ENCODE data around the gene C18orf63.
"Not testable (repeated sequence)": the region's sequence is repeated elsewhere in the genome, so short reads cannot be mapped to it uniquely, and the experiment has no call there.

C18orf63 gene

DNA sequence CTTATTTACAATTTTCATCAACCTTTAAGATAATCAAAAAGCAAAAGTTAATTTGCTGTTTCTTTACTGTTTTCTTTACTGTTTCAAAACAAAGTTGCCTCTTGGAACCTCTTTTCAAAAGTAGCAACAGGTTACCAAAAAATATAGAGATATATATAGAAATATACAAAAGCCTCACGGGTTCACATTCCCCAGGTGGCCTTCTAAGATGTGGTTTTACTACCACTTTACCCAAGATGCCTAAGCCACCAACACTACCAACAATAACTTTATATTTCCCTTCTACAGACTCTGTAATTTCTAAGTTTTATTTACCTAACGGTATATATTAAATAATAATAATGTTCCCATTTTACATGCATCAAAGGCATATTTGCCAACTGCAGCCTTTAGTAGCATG, 28.8 kb upstream of the C18orf63 start:
- DNase-seq = no peak

DNA sequence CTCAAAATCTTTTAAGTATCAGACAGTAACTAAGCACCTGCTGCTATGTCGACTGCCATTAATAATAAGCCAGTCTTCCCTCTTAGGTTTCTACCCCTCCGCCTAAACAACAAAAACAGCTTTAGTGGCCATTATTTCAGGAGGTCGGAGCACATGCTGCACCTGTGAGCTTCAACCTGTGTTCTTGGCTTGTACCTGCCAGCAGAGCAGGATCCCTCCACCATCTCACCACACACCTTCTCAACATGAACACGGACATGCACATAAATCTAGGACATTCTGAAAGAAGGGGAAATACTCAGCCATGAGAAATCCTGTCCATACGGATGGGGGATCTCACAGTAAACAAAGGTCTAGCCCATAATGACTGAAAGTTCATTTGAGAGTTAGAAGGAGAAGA, 27.6 kb upstream of the C18orf63 start:
- no peak for DNase-seq

DNA sequence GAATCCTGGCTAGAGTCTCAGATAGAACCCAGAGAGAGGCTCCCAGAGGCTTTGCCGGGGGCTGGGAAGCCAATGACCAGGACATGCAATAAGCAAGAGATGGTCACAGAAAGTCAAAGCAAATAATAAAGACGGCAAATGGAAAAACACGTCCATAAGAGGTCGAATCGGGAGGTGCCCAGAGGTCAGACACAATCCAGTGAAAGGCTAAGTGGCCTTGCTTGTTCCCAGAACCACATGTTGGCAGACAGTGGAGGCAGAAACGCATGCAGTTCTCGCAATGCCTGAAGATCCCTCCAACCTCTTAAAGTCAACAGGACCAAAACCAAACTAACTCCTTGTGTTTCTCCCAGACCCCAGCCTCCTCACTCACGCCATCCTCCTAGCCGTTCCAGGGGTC, 26.9 kb upstream of the C18orf63 start:
- no peak for DNase-seq

DNA sequence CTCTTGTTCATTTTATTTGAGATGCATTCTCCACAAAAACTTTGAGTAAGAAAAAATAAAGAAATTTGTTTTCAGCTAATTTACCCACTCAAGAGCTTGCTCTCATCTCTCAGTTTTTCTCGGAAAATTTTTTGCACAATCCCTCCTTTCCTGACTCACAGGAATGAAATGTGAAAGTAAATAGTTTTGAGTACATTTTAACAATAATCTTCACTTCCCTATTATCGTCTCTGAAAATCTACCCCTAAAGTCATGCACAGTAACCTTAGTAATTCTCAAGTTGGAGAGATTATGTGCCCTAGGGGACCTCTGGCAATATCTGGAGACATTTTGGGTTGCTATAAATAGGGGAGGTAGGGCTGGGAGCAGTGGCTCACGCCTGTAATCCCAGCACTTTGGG, 26.5 kb upstream of the C18orf63 start:
- DNase-seq = no peak

DNA sequence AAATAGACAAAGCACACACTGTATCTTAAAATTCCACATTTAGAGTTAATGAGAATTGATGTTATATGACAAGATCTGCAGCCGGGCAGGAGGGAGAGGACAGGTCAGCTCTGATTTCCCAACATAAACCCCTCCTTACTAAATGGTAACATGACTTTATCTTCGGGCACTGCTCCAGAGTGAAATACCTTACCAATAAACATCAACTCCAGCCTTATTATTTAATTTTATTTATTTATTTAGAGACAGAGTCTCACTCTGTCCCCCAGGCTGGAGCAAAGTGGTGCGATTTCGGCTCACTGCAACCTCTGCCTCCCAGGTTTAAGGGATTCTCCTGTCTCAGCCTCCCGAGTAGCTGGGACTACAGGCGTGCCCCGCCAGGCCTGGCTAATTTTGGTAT, 25.6 kb upstream of the C18orf63 start:
- DNase-seq = no peak

DNA sequence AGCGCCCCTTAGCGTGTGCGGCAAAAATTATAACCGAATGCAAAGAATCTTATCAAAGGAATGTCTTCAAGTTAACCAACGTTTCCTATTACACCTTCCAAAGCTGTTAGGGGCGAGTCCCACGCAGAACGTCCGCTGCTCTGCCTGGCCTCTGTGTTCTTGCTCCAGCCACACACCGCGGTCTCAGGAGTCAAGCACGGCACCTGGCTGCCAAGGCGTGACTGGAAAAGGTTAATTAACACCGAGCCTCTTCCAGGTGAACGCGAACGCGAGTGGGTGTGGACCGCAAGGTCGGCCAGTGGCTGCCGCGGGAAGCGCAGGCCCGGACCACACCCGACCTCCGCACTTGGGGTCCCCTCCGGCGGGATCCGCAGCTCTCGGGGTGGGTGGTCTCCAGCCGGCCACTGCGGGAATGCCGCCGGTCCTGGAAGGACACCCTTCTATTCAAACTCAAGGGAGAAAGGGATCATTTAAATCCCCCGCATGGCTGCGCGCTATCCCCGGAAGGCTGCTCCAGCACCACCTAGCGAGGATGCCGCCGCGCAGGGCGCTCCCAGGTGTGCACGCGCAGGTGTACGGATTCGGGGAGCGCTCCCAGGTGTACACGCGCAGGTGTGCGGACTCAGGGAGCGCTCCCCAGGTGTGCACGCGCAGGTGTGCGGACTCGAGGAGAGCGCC, 24.7 kb upstream of the C18orf63 start:
- peak; percentile 53 for DNase-seq

DNA sequence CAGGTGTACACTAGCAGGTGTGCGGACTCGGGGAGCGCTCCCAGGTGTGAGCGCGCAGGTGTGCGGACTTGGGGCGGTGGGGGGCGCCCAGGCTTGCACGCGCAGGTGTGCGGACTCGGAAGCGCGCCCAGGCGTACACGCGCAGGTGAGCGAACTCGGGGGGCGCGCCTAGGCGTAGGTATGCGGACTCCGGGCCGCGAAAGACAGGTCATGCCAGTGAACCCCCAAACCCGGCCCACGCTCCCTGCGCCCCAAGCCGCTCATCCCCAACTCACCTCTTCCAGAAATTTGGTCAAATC, 24.2 kb upstream of the C18orf63 start:
- DNase-seq = no peak

DNA sequence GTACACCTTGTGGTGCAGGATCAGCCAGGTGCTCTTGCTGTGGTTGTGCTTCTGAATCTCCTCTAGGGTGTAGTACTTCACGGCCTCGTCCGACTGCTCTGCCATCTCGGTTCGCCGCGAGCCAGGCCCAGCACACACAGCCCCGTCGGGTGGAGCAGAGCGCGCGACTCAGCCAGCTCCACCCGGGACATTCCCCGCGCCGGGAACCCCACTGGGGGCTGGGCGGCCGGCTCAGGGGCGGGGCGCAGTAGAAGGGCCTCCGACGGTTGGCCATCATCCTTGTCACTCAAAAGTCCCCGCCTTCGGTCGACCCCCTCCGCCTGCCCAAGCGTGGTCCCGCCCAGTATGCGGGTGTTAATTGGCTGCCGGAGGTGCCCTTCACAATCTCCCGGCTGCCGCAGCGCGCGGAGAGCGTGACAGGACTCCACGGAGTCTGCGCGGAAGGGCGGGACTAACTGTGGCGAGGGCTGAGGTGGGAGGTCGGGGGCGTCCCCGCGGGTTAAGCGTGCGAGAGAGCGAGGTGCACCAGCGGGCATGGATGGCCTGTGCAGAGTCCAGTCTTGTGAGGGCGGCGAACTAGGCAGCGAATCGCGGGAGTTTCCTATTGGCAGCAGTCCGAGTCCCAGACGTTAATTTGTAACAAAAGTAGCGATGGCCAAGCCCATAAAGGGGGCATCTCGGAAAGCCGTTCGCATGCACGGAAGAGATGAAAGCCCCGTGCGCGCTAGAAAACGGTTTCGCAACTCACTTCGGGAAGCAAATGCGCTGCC, 23.7 kb upstream of the C18orf63 start, which contains the start of gene CYB5A:
TSS of gene CYB5A (minus strand) at position 193 of the 770 bp plus-strand sequence. CDS start at position 105, 88 bp downstream.
- DNase-seq = peak; percentile 98

DNA sequence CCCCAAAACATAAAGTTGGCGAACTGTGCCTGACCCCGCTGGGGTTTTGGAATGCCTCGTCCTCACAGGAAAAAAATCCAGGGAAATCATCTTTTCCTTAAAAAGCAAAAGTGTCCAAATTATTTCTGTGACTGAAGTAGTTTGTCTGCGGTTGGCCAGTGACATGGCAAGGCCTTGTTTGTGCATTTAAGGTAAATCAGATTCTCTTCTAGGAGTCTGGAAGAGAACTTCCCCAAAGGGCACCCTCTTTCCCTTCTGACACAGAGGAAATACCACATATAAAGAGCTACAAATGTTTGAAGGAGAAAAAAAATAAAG, 23.1 kb upstream of the C18orf63 start:
- DNase-seq = no peak

DNA sequence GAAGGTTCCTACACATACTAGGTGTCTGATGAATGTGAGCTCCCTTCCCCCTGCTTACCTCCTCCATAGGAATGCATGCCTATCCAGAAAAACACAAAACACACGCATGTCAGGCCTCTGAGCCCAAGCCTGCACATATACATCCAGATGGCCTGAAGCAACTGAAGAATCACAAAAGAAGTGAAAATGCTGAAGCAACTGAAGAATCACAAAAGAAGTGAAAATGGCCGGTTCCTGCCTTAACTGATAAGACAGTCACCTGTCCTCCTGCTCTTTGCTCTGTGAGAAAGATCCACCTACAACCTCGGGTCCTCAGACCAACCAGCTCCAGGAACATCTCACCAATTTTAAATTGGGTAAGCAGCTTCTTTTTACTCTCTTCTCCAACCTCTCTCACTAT, 22.7 kb upstream of the C18orf63 start:
- DNase-seq = not testable (repeated sequence)

DNA sequence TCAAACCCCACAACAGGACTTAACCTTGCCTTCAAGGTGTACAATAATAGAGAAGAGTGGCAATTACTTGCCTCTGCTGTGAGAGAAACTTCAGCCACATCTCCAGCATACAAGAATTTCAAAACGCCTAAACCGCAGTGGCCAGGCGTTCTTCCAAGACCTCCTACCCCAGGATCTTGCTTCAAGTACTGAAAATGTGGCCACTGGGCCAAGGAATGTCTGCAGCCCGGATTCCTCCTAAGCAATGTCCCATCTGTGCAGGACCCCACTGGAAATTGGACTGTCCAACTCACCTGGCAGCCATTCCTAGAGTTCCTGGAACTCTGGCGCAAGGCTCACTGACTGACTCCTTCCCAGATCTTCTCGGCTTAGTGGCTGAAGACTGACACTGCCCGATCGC, 21.1 kb upstream of the C18orf63 start:
- DNase-seq = no peak

DNA sequence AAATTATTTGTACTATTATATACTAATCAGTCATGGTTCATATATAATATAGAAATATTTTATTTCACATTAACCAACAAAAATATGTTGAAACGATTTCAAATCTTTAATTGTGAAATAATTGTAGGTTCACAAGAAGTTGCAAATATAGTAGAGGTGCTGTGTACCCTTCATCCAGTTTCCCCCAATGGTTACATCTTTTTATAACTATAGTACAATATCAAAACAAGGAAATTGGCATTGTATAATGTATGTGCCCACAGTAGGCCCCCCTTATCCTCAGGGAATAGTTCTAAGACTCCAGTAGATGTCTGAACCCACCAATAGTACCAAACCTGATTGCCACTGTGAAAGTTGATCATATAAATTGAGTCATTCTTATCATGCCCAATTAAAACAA, 16.5 kb upstream of the C18orf63 start:
- DNase-seq = no peak

DNA sequence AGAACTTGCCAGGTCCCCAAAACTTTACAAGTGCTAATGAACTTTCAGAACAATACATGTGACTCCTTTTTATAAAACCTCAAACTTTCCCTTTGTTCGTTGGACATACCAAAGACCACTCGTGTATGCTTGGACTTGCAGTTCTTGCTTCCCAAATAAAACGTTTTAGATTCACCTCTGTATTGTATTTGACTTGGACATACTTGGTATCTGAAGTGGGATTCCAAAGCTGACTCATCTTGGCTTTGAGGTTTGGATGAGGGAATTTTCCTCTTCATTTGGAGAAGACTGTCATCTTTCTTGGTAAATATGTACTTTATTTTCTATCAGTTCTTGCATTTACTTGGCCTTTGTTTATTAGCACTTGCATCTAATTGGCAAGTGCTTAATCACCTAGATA, 15.9 kb upstream of the C18orf63 start:
- no peak for DNase-seq

DNA sequence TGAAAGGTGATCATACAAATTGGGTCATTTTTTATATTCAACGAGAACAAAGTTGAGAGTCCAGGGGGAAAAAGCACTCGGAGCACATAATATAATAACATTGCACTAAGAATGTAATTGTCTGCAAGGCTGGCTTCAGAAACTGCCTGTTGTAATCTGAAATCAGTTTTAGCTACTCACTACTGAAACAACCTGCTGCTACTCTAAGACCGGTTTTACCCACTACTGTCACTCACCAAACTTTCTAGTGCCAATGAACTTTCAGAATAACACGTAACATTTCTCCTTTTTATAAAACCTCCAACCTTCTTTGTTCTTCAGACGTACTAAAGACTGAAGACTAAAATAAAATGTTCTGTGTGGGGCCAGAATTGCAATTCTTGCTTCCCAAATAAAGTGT, 12.3 kb upstream of the C18orf63 start:
- no peak for DNase-seq

DNA sequence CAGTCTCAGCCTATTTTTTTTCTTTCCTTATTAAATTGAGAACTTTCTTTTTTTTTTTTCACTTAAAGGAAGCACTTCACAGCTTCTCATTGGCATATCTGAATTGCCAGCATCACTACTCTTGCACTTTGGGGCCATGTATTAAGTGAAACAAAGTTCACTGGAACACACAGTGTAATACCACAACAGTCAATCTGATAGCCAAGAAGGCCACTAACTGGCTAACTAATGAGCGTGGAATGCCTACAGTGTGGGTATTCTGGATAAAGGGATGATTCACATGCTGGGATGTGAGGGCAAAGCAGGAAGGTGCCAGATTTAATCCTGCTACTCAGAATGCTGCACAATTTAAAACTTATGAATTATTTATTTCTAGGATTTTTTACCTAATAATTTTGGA, 11.7 kb upstream of the C18orf63 start:
- no peak for DNase-seq

DNA sequence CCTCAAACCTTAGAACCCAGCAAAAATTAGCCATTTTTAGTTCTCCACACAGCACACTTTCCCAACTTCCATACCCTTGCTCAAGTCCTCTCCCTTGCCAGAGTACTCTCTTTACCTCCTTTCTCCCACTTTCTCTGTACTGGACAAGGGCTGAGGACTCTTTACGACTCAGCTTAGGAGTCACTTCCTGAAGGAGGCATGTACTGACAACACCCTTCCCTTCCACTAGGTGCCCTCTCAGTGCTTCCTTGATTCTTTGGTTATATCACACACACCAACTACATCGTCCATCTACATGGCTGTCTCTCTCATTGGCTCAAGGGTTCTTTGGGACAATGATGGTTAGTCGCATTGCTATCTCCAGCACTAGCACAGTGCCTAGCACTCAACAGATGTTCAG, 5.2 kb upstream of the C18orf63 start:
- no peak for DNase-seq

DNA sequence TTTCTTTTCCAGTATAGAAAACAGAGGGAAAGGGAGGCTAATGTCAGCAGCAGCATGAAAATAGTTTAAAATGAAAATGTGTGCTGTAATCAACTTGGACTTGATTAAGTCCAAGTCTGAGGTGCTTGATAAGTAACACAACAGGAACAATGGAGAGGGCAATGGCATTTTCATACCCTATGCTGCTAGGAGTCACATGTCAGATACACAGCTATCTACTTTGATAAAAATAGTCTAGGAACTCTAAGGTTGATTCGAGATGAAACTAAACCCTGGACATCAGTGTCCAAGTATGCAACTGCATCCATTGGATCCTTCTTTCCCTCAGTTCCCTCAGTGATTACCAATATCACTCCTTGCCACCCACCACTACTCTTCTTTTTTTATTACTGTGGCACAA, 4.6 kb upstream of the C18orf63 start:
- DNase-seq = no peak

DNA sequence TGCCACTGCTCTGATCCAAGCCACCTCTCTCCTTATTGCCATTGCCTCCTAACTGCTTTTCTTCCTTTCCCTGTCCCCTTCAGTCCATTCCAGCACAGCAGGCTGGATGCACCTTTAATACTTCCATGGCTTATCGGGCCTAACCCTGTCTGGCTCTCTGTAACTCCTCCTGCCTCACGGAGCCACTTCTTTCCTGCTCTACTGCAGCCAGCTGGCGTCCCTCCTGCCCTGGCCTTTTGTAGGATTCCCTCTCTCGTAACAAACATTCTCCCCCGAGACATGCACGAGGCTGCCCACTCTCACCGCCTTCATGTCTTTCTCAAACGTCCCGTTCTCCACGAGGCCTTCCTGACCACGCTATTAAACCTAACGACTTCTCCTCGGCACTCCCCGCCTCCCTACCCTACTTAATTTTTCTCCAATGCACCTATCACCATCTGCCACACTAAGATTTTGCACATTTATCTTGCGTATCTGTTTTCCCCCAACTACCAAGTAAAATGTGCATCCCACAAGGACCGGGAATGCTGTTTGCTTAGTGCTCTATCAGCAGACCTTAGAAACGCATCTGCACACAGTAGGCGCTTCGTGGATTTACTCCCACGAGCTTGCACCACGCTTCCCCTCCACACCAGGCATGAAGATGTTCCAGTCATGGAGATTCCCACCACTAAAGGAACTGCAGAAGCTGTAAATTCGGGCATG, 728 bp upstream of the C18orf63 start:
- no peak for DNase-seq

DNA sequence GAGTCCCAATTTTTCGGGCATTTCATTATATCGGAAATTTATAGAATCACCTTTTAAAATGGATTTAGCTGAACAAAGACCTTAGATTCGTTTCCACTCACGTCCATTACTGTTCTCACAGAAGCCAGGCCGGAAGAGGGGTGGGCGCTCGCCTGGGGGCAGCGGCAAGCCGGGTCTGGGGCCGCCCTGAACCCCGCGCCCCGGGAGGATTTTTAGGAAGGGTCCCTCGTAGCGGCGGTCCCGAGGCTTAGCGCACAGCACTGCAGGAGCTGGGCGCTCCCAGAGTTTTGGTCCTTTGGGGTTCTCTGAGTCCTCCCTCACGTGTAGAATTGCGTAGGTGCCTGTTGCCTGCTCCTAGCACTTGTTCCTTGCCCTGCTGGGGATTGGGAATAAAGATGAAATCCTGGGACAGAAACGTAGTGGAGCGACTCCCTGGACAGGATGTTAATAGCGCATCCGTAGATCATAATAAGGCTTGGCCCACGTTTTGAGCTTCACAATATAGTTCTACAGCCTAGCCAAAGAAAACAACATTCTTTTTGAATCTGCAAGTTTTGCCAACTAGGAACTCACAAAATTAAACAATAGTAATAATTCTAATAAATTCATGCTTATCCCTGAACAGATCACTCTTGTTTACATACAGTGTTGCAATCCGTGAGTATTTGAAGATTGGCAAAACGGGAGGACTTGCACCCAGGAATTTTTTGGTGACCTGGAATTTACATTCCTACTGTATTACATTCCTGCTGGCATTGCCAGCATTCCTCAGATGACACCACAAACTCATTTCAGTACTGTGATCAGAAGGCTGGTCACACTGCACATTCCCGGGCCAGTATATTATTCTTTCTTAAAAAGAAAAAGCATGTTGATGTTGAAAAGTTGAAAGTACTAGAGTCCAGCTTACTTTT, 875 bp downstream of the C18orf63 start:
- DNase-seq = no peak

DNA sequence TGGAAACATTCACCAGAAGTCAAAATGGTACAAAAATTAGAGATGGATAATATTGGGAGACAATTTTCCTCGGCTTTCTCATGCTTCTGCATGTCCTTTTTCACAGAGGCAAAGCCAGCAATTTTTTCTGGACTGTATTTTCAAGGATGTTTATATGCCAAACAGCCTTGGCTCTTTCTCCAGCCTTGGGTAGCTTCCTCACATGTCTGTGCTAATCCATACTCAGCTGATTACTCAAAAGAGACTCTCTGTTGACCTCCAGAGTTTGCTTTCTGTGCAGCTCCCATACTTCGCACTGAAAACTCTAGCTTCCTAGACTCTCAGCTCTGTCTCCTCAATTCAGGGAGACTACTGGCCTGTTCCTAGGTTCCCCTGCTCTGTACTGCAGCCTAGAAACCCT, 10.6 kb downstream of the C18orf63 start:
- no peak for DNase-seq

DNA sequence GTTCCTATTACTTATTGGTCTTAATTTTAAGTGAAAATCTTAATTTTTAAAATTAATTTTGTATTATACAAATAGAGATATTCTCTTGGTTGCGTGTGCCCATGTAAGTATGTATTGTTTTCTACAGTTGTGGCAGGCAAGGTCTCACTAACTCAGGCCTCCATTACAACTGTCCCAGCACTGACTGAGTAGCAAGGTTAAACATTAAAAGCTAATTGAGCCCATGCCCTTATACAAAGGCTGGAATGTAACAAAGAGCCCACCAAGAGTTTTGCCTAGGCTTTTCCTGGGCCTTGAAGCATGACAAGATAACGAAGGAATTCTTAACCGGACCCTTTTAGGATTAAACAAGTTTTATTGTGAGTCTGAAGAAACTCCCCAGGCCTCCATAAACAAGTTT, 11.2 kb downstream of the C18orf63 start:
- not testable (repeated sequence) for DNase-seq

DNA sequence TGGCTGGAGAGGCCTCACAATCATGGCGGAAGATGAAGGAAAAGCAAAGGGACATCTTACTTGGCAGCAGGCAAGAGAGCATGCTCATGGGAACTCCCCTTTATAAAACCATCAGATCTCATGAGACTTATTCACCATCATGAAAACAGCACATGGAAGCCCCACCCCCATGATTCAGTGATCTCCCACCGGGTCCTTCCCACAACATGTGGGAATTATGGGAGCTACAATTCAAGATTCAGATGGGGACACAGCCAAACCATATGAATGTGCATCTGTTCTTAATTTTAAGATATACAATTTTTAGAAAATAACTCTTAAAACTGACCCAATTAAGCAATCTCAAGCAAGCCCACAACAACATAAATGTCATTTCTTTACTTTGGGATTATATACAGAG, 12.6 kb downstream of the C18orf63 start:
- no peak for DNase-seq

DNA sequence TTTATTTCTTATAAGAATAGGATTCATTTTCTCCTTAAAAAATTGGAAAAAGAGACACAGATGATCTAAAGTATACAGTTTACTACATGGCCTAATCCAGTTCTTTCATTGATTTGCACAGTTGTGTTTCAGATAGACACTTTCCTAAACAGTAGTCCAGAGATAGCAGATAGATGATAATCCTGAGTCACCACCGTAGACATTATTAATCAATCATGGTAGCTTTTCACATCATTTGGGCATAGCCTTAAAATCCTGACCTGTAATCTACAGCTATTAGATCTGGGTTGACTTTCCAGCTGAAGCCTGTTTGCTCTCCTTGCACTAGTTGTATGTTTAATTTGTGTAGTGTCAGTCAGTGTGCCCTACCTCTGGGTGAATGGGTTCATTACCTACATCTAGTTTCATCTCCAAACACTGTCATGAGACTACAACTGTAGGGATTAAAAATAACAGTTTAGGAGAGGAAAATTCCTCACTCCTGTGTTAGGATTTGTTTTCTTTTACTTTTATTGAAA, 14.1 kb downstream of the C18orf63 start:
- no peak for DNase-seq

Data from CD4-positive, alpha-beta T cell treated with Interleukin-17A for 4 hours (primary cell).